Measurements from ENCODE around the gene BMERB1.
"Not testable (repeated sequence)": the region's sequence is repeated elsewhere in the genome, so short reads cannot be mapped to it uniquely, and the experiment has no call there.

Gene BMERB1

GRCh38 chr16:15425861-15426260, 8.5 kb upstream of the BMERB1 start:
- DNase-seq (ENCODE audit: low read depth): no peak

DNA sequence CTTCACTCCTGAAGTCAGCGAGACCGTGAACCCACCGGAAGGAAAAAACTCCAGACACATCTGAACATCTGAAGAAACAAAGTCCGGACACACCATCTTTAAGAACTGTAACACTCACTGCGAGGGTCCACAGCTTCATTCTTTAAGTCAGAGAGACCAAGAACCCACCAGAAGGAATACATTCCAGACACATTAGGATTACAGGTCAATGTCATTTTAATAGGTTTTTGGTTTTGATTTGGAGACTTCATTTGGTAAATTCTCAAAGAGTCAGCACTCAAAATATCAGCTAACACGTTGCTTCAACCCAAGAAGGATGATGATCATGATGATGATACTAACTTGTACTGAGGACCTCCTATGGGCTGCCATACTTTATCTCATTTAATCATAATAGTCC, 7.6 kb upstream of the BMERB1 start:
- DNase-seq (ENCODE audit: low read depth): no peak

- peak; percentile 74 for DNase-seq (ENCODE audit: low read depth)
Measured at GRCh38 chr16:15427648-15428239, 6.6 kb upstream of the BMERB1 start.

DNA sequence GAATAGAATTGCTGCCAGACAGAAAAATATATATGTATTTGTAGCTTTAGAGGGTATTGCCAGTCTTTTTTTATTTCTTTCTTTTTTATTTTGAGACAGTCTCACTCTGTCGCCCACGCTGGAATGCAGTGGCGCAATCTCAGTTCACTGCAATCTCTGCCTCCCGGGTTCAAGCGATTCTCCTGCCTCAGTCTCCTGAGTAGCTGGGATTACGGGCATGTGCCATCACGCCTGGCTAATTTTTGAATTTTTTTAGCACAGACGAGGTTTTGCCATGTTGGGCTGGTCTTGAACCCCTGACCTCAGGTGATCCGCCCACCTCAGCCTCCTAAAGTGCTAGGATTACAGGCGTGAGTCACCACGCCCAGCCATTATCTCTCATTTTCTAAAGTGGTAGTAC, 3.5 kb upstream of the BMERB1 start:
- DNase-seq (ENCODE audit: low read depth): not testable (repeated sequence)

DNA sequence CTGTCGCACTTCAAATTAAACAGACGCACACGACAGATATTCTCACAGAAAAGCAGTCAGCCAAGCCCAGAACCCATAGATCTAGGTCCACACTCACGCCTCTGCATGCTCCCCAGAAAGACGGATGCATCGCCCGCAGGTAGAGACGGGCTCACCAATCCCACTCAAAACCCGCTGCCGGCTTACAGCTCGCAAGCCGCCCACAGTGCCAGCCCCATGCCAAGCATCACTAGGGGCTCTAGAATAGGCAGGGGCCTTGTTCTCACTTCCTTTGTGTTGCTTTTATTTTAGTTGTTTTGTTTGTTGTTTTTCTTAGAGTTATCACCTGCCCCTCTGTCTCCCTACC, 336 bp upstream of the BMERB1 start:
- no peak for DNase-seq (ENCODE audit: low read depth)

DNA sequence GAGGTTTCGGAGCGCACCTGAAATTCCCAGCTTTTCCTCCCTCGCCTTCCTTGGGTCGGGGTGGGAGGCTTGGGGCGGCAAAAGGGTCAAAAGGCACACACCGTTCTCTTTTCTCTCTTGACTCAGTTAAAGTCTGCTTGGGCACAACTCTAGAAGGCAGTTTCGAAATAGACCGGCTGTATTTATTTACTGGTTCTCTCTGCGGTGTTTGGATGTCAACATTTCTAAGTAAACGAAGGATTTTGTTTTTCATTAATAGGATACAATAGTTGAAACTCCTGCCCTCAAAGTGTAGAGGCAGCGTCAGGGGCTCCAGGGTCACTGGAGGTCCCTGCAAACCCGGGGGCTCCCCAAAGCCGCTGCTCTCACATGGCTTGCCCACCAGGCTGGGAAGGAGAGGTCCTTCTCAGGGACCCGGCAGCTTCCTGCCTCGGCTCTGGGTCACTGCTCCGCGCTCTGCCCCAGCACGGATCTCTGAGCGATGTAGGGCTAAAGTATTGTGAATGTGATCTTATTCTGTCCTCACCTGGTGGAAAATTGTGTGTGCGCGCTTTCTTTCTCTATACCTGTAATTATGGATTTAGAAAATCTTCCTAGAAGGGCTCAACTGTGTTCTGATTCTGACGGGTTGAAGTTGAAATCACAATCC, 952 bp downstream of the BMERB1 start:
- DNase-seq (ENCODE audit: low read depth): no peak

GRCh38 chr16:15439102-15439501, 4.7 kb downstream of the BMERB1 start:
- DNase-seq (ENCODE audit: low read depth): no peak

GRCh38 chr16:15439521-15439920, 5.1 kb downstream of the BMERB1 start:
- DNase-seq (ENCODE audit: low read depth): no peak

GRCh38 chr16:15440852-15441251, 6.5 kb downstream of the BMERB1 start:
- peak; percentile 10 for DNase-seq (ENCODE audit: low read depth)

DNA sequence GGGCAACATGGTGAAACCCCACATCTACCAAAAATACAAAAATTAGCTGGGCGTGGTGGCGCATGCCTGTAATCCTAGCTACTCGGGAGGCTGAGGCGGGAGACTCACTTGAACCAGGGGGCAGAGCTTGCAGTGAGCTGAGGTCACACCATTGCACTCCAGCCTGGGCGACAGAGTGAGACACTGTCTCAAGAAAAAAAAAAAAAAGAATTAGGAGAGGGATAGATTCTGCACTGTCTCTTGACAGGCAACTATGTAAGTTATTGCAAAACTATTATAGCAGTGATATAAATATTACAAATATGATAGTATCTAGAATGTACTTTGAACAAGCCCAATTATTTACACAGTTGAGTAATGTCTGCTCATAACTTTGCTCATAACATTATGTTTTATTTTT, 7.8 kb downstream of the BMERB1 start:
- DNase-seq (ENCODE audit: low read depth): not testable (repeated sequence)

GRCh38 chr16:15443753-15444152, 9.4 kb downstream of the BMERB1 start:
- DNase-seq (ENCODE audit: low read depth): no peak

DNA sequence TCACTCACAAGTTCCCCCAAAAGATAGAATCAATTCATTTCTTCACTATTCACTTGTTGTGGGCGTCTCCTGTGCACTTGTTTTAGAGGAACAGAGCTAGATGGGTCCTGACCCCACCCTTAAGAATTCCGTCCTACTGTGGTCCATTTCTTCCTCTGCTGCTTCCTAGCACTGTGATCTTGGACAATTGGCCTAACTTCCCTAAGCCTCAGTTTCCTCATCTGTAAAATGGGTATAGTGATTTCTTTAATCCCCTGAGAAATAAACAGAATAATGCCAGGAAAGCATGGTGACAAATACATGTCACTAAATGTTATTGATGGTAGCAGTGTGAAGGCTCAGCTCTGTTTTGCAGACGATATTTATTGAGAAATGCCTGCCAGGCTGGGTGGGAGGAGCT, 9.9 kb downstream of the BMERB1 start:
- DNase-seq (ENCODE audit: low read depth): no peak

DNA sequence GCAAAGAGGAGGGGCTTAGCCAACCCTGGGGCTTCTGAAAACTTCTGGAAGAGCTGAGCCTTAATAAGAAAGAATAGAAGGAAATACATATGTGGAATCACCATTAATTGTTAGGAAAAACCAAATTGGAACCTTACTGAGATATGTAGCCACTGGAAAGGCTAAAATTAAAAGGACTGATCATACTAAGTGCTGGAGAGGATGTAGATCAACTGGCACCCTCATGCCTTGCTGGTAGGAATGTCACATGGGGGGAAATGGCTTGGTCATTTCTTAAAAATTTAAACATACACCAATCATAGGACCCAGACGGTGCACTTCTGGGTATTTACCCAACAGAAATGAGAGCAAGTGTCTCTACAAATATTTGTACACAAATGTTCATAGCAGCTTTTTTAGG, 11.1 kb downstream of the BMERB1 start:
- no peak for DNase-seq (ENCODE audit: low read depth)

GRCh38 chr16:15446901-15447300, 12.5 kb downstream of the BMERB1 start:
- DNase-seq (ENCODE audit: low read depth): no peak

DNA sequence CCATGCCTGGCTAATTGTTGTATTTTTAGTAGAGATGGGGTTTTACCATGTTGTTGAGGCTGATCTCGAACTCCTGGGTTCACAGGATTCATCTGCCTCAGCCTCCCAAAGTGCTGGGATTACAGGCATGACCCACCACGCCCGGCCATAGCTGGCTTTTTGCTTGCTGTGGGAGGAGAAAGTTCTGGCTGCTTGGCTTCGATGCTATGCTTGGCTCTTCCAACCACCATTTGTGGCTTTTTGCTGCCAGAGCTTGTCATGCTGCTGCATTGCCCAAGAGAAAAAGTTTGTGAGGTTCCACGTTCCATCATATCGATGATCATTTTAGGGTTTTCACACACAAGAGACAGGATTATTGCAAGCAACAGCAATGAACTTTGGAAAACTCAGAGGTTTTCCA, 16.2 kb downstream of the BMERB1 start:
- no peak for DNase-seq (ENCODE audit: low read depth)

DNA sequence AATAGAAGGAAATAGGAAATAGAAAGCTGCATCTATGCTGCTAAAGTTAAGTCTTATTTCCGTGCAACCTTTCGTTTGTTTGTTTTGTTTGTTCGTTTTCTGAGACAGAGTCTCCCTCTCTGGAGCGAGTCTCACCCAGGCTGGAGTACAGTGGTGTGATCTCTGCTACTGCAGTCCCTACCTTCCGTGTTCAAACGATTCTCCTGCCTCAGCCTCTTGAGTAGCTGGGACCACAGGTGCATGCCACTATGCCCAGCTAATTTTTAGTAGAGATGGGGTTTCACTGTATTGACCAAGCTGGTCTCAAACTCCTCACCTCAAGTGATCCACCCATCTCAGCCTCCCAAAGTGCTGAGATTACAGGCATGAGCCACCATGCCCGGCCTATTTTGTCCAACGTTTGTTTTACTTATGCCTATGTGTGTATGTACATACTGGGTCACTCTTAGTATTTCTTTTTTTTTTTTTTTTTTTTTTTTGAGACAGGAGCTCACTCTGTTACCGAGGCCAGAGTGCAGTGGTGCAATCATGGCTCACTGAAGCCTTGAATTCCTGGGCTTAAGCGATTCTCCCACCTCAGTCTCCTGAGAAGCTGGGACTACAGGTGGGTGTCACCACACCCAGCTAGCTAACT, 16.8 kb downstream of the BMERB1 start:
- DNase-seq (ENCODE audit: low read depth): no peak

- DNase-seq (ENCODE audit: low read depth): no peak
Measured at GRCh38 chr16:15452246-15452855, 18.0 kb downstream of the BMERB1 start.

GRCh38 chr16:15453296-15453695, 18.9 kb downstream of the BMERB1 start:
- not testable (repeated sequence) for DNase-seq (ENCODE audit: low read depth)

- not testable (repeated sequence) for DNase-seq (ENCODE audit: low read depth)
Measured at GRCh38 chr16:15454933-15455332, 20.5 kb downstream of the BMERB1 start.

DNA sequence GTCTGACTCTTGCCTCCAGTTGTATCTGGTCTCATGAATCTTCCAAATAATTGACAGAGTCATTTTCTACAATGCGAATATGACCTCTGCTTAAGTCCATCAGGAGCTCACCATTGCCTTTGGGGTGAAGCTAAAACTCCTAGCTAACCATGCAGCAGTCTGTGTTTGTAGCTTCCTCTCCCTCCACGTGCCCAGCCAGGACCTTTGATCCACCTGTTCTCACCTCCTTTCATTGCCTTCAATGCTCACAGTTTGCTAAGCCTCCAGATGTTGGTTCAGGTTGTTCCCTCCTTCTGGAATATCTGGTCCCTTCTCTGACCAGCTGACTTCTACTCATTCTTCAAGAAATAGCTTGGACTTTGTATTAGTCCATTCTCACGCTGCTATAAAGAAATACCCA, 23.0 kb downstream of the BMERB1 start:
- no peak for DNase-seq (ENCODE audit: low read depth)

DNA sequence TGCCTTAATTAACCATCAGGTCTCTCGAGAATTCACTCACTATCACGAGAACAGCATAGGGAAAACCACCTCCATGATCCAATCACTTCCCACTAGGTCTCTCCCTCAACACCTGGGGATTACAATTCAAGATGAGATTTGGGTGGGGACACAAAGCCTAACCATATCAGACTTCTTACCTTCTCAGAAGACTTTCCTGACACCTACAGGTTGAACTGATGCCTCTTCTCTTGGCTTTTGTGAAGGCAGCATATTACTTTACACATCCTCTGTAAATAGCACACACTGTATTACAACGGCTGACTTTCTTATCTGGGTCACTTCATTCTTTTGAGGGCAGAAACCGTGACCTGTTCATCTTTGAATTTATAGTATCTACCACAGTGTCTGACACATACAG, 23.6 kb downstream of the BMERB1 start:
- no peak for DNase-seq (ENCODE audit: low read depth)

DNA sequence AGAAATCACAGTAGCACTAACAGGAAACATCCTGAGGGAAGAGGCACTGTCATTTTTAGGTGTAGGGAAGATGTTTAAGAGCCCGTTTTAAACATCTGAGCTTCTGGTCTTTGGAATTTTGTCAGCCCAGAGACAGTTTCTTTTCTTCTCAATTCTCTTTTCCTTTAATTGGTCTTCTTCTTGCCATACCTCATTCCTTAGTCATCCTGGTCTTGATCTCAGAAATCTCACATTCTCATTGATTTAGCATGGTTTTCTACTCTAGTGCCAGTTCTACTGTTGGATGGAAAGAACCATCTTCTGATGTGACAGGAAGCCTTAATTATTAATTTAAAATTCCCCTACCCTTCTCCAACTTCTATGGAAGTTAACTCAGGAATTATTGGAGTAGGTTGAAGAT, 25.4 kb downstream of the BMERB1 start:
- no peak for DNase-seq (ENCODE audit: low read depth)

GRCh38 chr16:15460601-15461000, 26.2 kb downstream of the BMERB1 start:
- no peak for DNase-seq (ENCODE audit: low read depth)

All from fibroblast of the conjunctiva (primary cell).